GM21515 (cell line): ENCODE measurements around the gene CDC45.
A peak's percentile ranks its signal among the peaks of the same experiment; 100 is the strongest.
"Not testable (repeated sequence)": the region's sequence is repeated elsewhere in the genome, so short reads cannot be mapped to it uniquely, and the experiment has no call there.

Source experiments
- ATAC-seq: cut with Tn5 transposase; IDR thresholded peaks from one replicate; pipeline ENCODE4 v1.9.1; 2021; ENCODE audit not compliant: unreplicated experiment

The CDC45 gene, protein sequence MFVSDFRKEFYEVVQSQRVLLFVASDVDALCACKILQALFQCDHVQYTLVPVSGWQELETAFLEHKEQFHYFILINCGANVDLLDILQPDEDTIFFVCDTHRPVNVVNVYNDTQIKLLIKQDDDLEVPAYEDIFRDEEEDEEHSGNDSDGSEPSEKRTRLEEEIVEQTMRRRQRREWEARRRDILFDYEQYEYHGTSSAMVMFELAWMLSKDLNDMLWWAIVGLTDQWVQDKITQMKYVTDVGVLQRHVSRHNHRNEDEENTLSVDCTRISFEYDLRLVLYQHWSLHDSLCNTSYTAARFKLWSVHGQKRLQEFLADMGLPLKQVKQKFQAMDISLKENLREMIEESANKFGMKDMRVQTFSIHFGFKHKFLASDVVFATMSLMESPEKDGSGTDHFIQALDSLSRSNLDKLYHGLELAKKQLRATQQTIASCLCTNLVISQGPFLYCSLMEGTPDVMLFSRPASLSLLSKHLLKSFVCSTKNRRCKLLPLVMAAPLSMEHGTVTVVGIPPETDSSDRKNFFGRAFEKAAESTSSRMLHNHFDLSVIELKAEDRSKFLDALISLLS

DNA sequence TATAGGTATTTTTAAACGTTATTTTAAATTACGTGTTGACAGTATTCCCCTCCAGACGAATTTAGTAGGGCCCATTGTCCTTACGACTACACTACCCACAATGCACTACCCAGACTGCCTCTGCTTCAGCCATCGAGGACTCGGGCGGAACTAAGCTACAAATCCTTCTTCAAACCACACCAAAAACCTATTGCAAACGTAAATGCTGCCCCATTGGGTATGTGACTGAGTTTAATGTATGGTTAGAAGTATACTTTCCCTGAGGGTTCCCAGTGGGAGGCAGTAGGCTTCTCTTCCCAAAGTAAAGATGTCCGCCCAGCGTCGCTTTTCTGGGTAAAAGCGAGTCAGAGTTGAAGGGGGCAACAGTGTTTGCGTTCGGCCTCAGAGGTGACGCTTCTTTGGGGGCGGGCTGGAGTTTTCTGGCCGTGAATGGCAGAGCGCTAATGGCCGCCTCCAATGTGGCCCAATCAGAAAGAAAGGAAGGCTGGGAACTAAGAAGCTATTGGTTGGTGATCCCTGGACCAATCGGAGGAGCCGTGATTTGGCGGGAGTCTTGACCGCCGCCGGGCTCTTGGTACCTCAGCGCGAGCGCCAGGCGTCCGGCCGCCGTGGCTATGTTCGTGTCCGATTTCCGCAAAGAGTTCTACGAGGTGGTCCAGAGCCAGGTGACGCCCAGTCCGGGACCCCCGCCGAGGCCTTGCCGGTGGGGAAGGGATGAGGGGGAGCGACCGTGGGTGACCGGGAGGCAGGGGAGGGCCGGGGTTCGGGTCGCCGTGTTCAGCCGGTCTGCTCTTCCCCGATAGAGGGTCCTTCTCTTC lies at the start of gene CDC45:
CDC45 (plus strand) TSS at position 566 of the 818 bp plus-strand sequence; CDS start at position 615, 49 bp downstream.
- peak; percentile 80 for ATAC-seq

- ATAC-seq = no peak
Measured at GRCh38 chr22:19429950-19430889, 49.5 kb upstream of the CDC45 start.

DNA sequence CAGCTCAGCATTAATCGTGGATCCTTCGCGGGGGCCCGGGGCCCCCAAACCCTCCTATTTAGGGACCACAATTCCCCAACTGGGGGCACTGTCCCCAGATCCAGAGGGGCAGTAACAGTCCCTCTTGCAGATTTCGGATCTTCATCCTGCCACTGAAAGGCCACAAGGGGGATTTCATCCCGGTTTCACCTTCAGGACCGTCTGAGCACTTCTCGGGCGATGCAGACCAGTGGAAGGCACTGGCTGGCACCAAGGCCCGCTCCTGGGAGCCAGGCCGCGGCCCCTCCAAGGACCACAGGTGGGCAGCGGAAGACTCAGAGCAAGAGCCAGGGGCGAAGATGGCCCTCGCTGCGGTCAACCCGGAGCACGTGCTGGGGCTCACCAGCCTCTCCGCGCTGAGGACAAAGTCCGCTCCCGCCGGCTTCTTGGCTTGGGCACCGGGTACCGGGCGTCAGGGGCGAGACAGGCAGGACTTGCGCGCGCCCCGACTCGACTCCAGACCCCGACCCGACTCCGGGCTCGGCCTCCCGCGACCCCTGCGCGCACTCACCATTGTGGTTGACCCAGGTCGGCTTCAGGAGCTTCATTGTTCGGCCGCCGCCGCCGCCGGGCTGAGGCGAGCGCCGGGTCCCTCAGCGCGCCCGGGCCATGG lies 48.7 kb upstream of the CDC45 start:
- ATAC-seq = no peak

- peak; percentile 43 for ATAC-seq
Measured at GRCh38 chr22:19431649-19432132, 48.0 kb upstream of the CDC45 start, which contains the start of gene HIRA. TSS of gene HIRA (minus strand) at chr22:19431733. CDS start at chr22:19431476, 257 bp downstream.

GRCh38 chr22:19432133-19432851 lies 47.4 kb upstream of the CDC45 start, which contains the start of gene MRPL40:
TSS of gene MRPL40 (plus strand) at chr22:19432545. CDS start at chr22:19432555, 10 bp downstream.
- ATAC-seq = peak; percentile 68

GRCh38 chr22:19434401-19434800 lies 45.3 kb upstream of the CDC45 start:
- ATAC-seq = no peak

- no peak for ATAC-seq
Measured at GRCh38 chr22:19434829-19435580, 44.7 kb upstream of the CDC45 start.

GRCh38 chr22:19436444-19437161 lies 43.1 kb upstream of the CDC45 start:
- not testable (repeated sequence) for ATAC-seq

DNA sequence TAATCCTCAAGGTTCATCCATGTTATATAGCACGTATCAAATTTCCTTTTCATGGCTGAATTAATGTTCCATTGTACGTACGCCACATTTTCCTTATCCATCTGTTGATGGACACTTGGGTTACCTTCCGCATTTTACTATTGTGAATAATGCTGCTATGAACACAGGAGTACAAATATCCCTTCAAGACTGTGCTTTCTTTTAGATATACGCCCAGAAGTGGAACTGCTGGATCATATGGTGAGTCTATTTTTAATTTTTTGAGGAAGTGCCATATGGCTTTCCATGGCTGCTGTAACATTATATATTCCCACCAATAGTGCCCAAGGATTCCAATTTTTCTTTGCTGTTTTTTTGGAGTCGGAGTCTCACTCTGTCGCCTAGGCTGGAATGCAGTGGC lies 41.4 kb upstream of the CDC45 start:
- ATAC-seq = no peak

GRCh38 chr22:19440411-19441195 lies 39.1 kb upstream of the CDC45 start:
- ATAC-seq = no peak

DNA sequence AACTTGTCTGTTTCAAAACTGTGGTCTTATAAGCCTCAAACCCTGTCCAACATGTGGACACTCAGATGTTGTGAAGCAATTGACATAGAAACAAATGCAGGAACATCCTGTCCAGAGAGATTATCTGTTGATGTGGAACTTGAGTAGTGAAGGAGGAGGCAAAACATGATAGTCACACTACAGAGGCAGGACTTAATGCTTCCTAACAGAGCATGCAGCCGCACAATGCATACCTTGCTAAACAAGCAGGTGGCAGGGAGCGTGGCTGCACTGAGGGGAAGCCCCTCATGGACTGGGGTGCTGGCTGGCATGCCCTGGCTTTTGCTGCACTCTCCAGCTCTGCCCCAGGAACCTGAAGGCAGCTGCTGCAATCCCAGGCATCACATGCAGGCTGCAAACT lies 37.6 kb upstream of the CDC45 start:
- ATAC-seq = no peak

DNA sequence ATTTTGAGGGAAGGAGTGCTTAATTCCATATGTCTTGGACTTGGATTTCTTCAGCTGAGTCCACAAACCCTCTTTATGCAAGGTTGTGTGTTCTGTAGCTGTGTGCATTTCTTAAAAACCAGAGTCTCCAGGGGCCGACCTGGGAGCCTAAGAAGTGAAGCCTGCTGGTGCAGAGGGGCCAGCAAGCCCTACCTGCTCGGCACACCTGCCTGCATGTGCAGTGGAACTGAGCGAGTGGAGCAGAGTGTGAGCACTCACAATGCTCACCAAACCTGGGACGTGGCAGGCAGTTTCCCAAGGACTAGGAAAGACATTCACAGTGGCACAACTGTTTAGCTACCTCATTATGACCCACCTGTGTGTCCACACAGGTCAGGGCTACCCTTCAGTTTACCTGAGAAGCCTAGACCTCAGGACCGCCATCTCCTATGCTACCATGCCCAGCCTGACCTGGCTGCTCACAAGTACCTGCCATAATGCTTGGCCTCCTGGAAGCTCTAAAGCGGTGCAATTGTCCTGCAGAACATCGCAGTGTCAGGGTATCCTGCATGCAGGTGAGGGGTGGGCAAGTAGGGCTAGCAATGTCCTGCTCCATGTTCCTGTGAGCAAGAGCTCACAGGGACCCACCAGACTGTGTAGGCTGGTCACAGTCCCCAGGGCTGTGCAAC lies 36.0 kb upstream of the CDC45 start:
- no peak for ATAC-seq

DNA sequence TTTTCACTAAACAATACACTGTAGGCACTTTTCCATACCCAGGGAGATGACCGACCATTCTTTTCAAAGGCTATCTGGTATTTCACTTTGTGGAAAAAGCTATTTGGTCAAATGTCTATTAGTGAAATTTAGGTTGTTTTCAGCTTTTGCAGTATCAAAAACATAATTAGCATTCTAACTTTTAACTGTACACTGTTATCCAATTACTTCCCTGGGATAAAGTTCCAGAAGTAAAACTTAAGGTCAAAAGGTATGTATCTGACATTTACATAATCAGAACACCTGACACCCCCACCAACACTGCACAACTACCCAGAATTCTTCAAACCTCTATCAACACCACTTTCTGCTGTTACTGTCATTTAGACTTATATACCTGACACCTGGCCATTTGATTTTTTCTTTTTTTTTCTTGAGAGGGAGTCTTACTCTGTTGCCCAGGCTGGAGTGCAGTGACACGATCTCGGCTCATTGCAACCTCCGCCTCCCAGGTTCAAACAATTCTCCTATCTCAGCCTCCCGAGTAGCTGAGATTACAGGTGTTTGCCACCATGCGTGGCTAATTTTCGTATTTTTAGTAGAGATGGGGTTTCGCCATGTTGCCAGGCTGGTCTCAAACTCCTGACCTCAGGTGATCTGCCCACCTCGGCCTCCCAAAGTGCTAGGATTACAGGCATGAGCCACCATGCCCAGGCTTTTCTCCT lies 34.3 kb upstream of the CDC45 start:
- not testable (repeated sequence) for ATAC-seq

- ATAC-seq = peak; percentile 1
Measured at GRCh38 chr22:19446603-19447329, 33.0 kb upstream of the CDC45 start.
